Sigmoid colon (tissue), 4 donors: Measurements from ENCODE around the gene TNS1.

Experiments
- CTCF ChIP-seq, 4 experiments: fragments of 450-650 bp in 3 of 4; fragments of 200-600 bp in 1 of 4; IDR thresholded peaks; one replicate each; pipeline ENCODE4 v1.5.1; 2016 to 2019; ENCODE audit warnings: antibody characterized with exemption in 4 of 4, mild to moderate bottlenecking in 3 of 4, moderate library complexity in 2 of 4
- POLR2A ChIP-seq, 2 donors: fragments of 450-650 bp; IDR thresholded peaks; one replicate each; pipeline ENCODE4 v1.6.1; 2016; ENCODE audit warnings: antibody characterized with exemption in 2 of 2, mild to moderate bottlenecking in 2 of 2, moderate library complexity in 2 of 2
- POLR2AphosphoS5 ChIP-seq, 4 donors: sonication (generic); formaldehyde crosslinking; IDR thresholded peaks; one replicate each; pipeline ENCODE4 v1.6.1; 2017; ENCODE audit warnings: antibody characterized with exemption in 4 of 4

DNA sequence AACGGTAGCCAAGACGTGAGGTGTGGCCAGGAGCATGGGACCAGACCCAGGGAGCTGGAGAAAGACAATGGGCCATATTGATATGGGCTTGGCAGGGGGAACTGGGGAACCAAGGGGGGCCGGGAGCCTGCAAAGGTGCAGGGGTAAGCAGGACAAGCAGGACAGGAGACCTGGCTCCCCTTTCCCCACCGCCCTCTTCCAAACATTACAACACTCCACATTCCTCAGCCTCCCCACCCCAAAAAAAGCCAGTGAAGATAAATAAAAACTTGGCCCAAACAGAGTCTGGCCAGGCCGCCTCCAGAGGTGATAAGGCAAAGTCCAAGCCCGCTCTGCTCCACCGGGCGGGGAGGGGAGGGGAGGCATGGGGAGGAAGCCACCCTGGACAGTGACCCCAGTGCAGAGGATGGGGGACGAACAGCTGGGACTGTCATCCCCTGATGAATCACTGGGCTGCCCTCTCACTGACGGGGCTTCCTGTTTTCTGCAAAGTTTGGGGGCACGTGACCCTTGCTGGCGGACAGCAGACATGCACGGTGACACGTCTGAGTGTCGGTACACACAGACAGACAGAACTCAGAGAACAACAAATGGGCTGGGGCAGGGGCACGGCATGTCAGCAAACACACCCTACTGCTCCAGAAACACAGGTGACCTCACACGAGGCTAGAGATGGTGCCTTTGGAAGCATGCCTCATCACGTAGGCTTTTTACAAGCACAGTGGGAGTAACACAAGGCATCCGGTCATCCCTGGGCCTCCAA is 100.2 kb downstream of the TNS1 start:
- TF ChIP-seq CTCF (IDR thresholded peaks at IDR 0.05) (no peak), POLR2AphosphoS5 (IDR thresholded peaks at IDR 0.05) (peak; percentile 61 to 80 (median 68)), POLR2A (IDR thresholded peaks at IDR 0.05) (no peak)
